Measurements from ENCODE around the gene PKNOX2. TPM values are rescaled to one million over a fixed set of nuclear protein-coding genes. Genes with fewer than 3 reads are reported as not detected.
A peak's percentile ranks its signal among the peaks of the same experiment; 100 is the strongest.

Gene PKNOX2
- total RNA-seq, 1 donor from 2014 or later: 21.5 TPM

GRCh38 chr11:125358254-125358840 lies 193.8 kb downstream of the PKNOX2 start:
- Mint-ChIP-seq H3K4me3 (no peak overlapping the region), H3K36me3 (ENCODE audit: low read depth) (peaks cover 3% of the 10 kb centered on the region), H3K9me3 (no peaks in the 10 kb centered on the region), H3K4me1 (peaks cover 48% of the 10 kb centered on the region), H3K27me3 (ENCODE audit: low read depth) (no peaks in the 10 kb centered on the region), H3K27ac (ENCODE audit: unreplicated experiment) (peak overlapping the region; percentile 79)
- TF ChIP-seq CTCF (conservative IDR thresholded peaks at IDR 0.05): no peak
- no peak for DNase-seq (ENCODE audit: low read depth, low spot score)

- Mint-ChIP-seq H3K4me1 (peaks cover 40% of the 10 kb centered on the region), H3K27me3 (ENCODE audit: low read depth) (no peaks in the 10 kb centered on the region), H3K27ac (ENCODE audit: unreplicated experiment) (no peak overlapping the region), H3K4me3 (no peak overlapping the region), H3K9me3 (no peaks in the 10 kb centered on the region), H3K36me3 (ENCODE audit: low read depth) (peaks cover 3% of the 10 kb centered on the region)
- no peak for TF ChIP-seq CTCF (conservative IDR thresholded peaks at IDR 0.05)
- no peak for DNase-seq (ENCODE audit: low read depth, low spot score)
Observed at GRCh38 chr11:125359130-125359529, 194.6 kb downstream of the PKNOX2 start.

- Mint-ChIP-seq H3K36me3 (ENCODE audit: low read depth) (peaks cover 5% of the 10 kb centered on the region), H3K4me3 (no peak overlapping the region), H3K9me3 (no peaks in the 10 kb centered on the region), H3K27ac (ENCODE audit: unreplicated experiment) (no peak overlapping the region), H3K4me1 (peaks cover 36% of the 10 kb centered on the region), H3K27me3 (ENCODE audit: low read depth) (no peaks in the 10 kb centered on the region)
- no peak for DNase-seq (ENCODE audit: low read depth, low spot score)
- TF ChIP-seq CTCF (conservative IDR thresholded peaks at IDR 0.05): no peak
Observed at GRCh38 chr11:125360066-125360465, 195.5 kb downstream of the PKNOX2 start.

- DNase-seq (ENCODE audit: low read depth, low spot score): no peak
- Mint-ChIP-seq H3K4me1 (peaks cover 2% of the 10 kb centered on the region), H3K27ac (ENCODE audit: unreplicated experiment) (no peak overlapping the region), H3K4me3 (no peak overlapping the region), H3K36me3 (ENCODE audit: low read depth) (peaks cover 7% of the 10 kb centered on the region), H3K9me3 (no peaks in the 10 kb centered on the region), H3K27me3 (ENCODE audit: low read depth) (no peaks in the 10 kb centered on the region)
- no peak for TF ChIP-seq CTCF (conservative IDR thresholded peaks at IDR 0.05)
Observed at GRCh38 chr11:125364121-125364826, 199.7 kb downstream of the PKNOX2 start.

GRCh38 chr11:125365196-125365931 lies 200.8 kb downstream of the PKNOX2 start:
- no peak for TF ChIP-seq CTCF (conservative IDR thresholded peaks at IDR 0.05)
- DNase-seq (ENCODE audit: low read depth, low spot score): no peak

More at GRCh38 chr11:125365196-125365931, 200.8 kb downstream of the PKNOX2 start:
- Mint-ChIP-seq H3K9me3 (no peaks in the 10 kb centered on the region), H3K4me1 (peaks cover 5% of the 10 kb centered on the region), H3K4me3 (no peak overlapping the region), H3K36me3 (ENCODE audit: low read depth) (peaks cover 7% of the 10 kb centered on the region), H3K27me3 (ENCODE audit: low read depth) (peaks cover under 1% of the 10 kb centered on the region), H3K27ac (ENCODE audit: unreplicated experiment) (peak overlapping the region; percentile 68)
